Caco-2 (cell line): Measurements from ENCODE around the gene RPL23. TPM values are rescaled to one million over a fixed set of nuclear protein-coding genes. Genes with fewer than 3 reads are reported as not detected.
"Not testable (repeated sequence)": the region's sequence is repeated elsewhere in the genome, so short reads cannot be mapped to it uniquely, and the experiment has no call there.

Source experiments
- BruUV-seq: library from RNA; stranded (reverse); fragments of 400-500 nt; replicated peaks from 2 replicates; lab custom pipeline; 2021; lab: Mats Ljungman, UMichigan
- CTCF ChIA-PET: fragments of 300-600 bp; sonication (Branson Sonifier 250); formaldehyde crosslinking; loops from one replicate; lab custom pipeline; 2022; ENCODE audit warnings: antibody characterized with exemption; lab: Charles Lee
- POLR2A ChIA-PET: fragments of 300-600 bp; sonication (Branson Sonifier 250); formaldehyde crosslinking; loops from one replicate; lab custom pipeline; 2022; ENCODE audit warnings: antibody characterized with exemption; lab: Charles Lee
- DNase-seq, 2 experiments: peaks; one replicate each; pipeline versions ENCODE4 v3.0.0 to v3.0.0-alpha.2; 2020 to 2022
- H3K27me3 ChIP-seq: replicated peaks from 2 replicates; pipeline ENCODE4 v1.6.0; 2011; ENCODE audit warnings: low read length; ENCODE audit not compliant: control insufficient read depth, insufficient read depth
- H3K36me3 ChIP-seq: 2 replicates; pipeline ENCODE4 v1.5.1; 2011; ENCODE audit warnings: low read length; ENCODE audit not compliant: control insufficient read depth, insufficient read depth
- H3K4me1 ChIP-seq: fragments of 250-450 bp; sonication (Bioruptor Pico); 2 replicates; pipeline ENCODE4 v1.5.1; 2020; ENCODE audit warnings: mild to moderate bottlenecking
- H3K4me3 ChIP-seq: 2 replicates; pipeline ENCODE4 v1.5.1; 2011; ENCODE audit warnings: low read depth, mild to moderate bottlenecking, control low read depth, low read length
- H3K9me3 ChIP-seq: fragments of 250-450 bp; sonication (Bioruptor Pico); 2 replicates; pipeline ENCODE4 v1.5.1; 2020; ENCODE audit warnings: mild to moderate bottlenecking, moderate library complexity
- H3K27ac Mint-ChIP-seq: one replicate; pipeline ENCODE4 v1.8.0; 2022; ENCODE audit warnings: mixed read lengths; ENCODE audit not compliant: unreplicated experiment
- H3K27me3 Mint-ChIP-seq: one replicate; pipeline ENCODE4 v1.8.0; 2022; ENCODE audit warnings: mixed read lengths; ENCODE audit not compliant: insufficient read depth, unreplicated experiment
- H3K36me3 Mint-ChIP-seq: one replicate; pipeline ENCODE4 v1.8.0; 2022; ENCODE audit warnings: mild to moderate bottlenecking, mixed read lengths; ENCODE audit not compliant: insufficient read depth, unreplicated experiment
- H3K4me1 Mint-ChIP-seq: one replicate; pipeline ENCODE4 v1.8.0; 2022; ENCODE audit warnings: low read depth, mixed read lengths; ENCODE audit not compliant: unreplicated experiment
- H3K4me3 Mint-ChIP-seq: one replicate; pipeline ENCODE4 v1.8.0; 2022; ENCODE audit warnings: mild to moderate bottlenecking, moderate library complexity, mixed read lengths; ENCODE audit not compliant: unreplicated experiment
- H3K9me3 Mint-ChIP-seq: one replicate; pipeline ENCODE4 v1.8.0; 2022; ENCODE audit warnings: mixed read lengths; ENCODE audit not compliant: unreplicated experiment
- CTCF ChIP-seq, 2 experiments: fragments of 200-600 bp in 1 of 2; IDR thresholded peaks; 1 replicate in 1 of 2; 2 replicates in 1 of 2; pipeline versions ENCODE4 v1.5.1 to v1.8.0; 2011 to 2022; ENCODE audit warnings: antibody characterized with exemption in 1 of 2, control low read depth in 1 of 2, inconsistent platforms in 1 of 2, low read depth in 1 of 2, low read length in 1 of 2, mild to moderate bottlenecking in 1 of 2, moderate library complexity in 1 of 2; ENCODE audit not compliant: insufficient read depth in 1 of 2, severe bottlenecking in 1 of 2, unreplicated experiment in 1 of 2
- intact Hi-C: fragments of 100-400 bp; cut with micrococcal nuclease; formaldehyde crosslinking; loops from one replicate; pipeline ENCODE4 v1.10.0; 2022; ENCODE audit not compliant: unreplicated experiment
- total RNA-seq: library from RNA; stranded (reverse); gene quantifications from 2 replicates; pipeline ENCODE4 v1.2.3, GENCODE V29; 2022

Gene RPL23
- total RNA-seq, 1 experiment from 2014 or later = 2,216 TPM

GRCh38 chr17:38857271-38857670 is 3.8 kb upstream of the RPL23 start:
- ChIA-PET CTCF (no interaction called here), POLR2A (no interaction called here)
- Mint-ChIP-seq H3K4me3 (no peak overlapping the region), H3K27ac (no peak overlapping the region), H3K4me1 (peaks cover 5% of the 10 kb centered on the region), H3K27me3 (no peaks in the 10 kb centered on the region), H3K36me3 (peaks cover 30% of the 10 kb centered on the region), H3K9me3 (no peaks in the 10 kb centered on the region)
- Histone ChIP-seq H3K4me1 (no peaks in the 10 kb centered on the region; the same call in 1 of the 2 replicates), H3K27me3 (no peaks in the 10 kb centered on the region), H3K4me3 (no peak overlapping the region), H3K36me3 (no peaks in the 10 kb centered on the region), H3K9me3 (no peaks in the 10 kb centered on the region)
- intact Hi-C loops = no loop called here
- no peak for DNase-seq
- BruUV-seq = no TSS peak
- TF ChIP-seq CTCF (IDR thresholded peaks at IDR 0.05; ENCODE audit: insufficient read depth in 1 of 2, low read depth in 1 of 2, low read length in 1 of 2, severe bottlenecking in 1 of 2, unreplicated experiment in 1 of 2) = no peak

- DNase-seq, H3K27me3 Mint-ChIP-seq, intact Hi-C loops, H3K9me3 Mint-ChIP-seq, BruUV-seq, H3K27me3 ChIP-seq, H3K36me3 ChIP-seq, H3K9me3 ChIP-seq, H3K4me1 ChIP-seq: not testable (repeated sequence)
- H3K4me3 ChIP-seq = peak overlapping the region; percentile 23
- ChIA-PET CTCF (interaction anchor here (1.8 kb wide), 1 partner anchor 13 kb away, joined by 21 read pairs; the partner anchor contains the start of gene LASP1), POLR2A (interaction anchor here (0.6 to 1.8 kb wide), 4 partner anchors 10 to 313 kb away, joined by 4 to 23 read pairs (median 12); partner anchors contain the start of gene CWC25)
- Mint-ChIP-seq H3K27ac (peak overlapping the region; percentile 100), H3K4me3 (peak overlapping the region; percentile 100), H3K4me1 (peaks cover 22% of the 10 kb centered on the region), H3K36me3 (peaks cover 43% of the 10 kb centered on the region)
Measured at GRCh38 chr17:38855101-38855714, 1.7 kb upstream of the RPL23 start.

GRCh38 chr17:38852771-38853291 is 690 bp downstream of the RPL23 start:
- peaks cover 10% of the 10 kb centered on the region; the same call in 1 of the 2 replicates for H3K4me1 ChIP-seq
- Mint-ChIP-seq H3K36me3 (peaks cover 67% of the 10 kb centered on the region), H3K27me3 (no peaks in the 10 kb centered on the region), H3K4me1 (peaks cover 22% of the 10 kb centered on the region), H3K9me3 (no peaks in the 10 kb centered on the region), H3K4me3 (peak overlapping the region; percentile 100), H3K27ac (peak overlapping the region; percentile 100)
- peak overlapping the region; percentile 62 for H3K4me3 ChIP-seq
- no peaks in the 10 kb centered on the region for H3K9me3 ChIP-seq
- no peak for TF ChIP-seq CTCF (IDR thresholded peaks at IDR 0.05; ENCODE audit: insufficient read depth in 1 of 2, low read depth in 1 of 2, low read length in 1 of 2, severe bottlenecking in 1 of 2, unreplicated experiment in 1 of 2)
- peaks cover 7% of the 10 kb centered on the region for H3K36me3 ChIP-seq
- no peak for DNase-seq
- CTCF ChIA-PET = no interaction called here
- H3K27me3 ChIP-seq = no peaks in the 10 kb centered on the region
- intact Hi-C loops = loop anchor here (1.0 kb wide), 2 partner anchors 18 to 28 kb away; partner anchors contain the start of gene CWC25
- POLR2A ChIA-PET = interaction anchor here (1.0 to 2.1 kb wide), 2 partner anchors 15 to 16 kb away, joined by 3 to 42 read pairs; partner anchors contain the start of gene LASP1
- BruUV-seq = no TSS peak
